GM19240 (cell line): ENCODE measurements around the gene KLK11.

Source experiments
- DNase-seq: peaks from one replicate; pipeline ENCODE4 v3.0.0; 2011; ENCODE audit warnings: low spot score; ENCODE audit not compliant: insufficient read length

Gene KLK11

DNA sequence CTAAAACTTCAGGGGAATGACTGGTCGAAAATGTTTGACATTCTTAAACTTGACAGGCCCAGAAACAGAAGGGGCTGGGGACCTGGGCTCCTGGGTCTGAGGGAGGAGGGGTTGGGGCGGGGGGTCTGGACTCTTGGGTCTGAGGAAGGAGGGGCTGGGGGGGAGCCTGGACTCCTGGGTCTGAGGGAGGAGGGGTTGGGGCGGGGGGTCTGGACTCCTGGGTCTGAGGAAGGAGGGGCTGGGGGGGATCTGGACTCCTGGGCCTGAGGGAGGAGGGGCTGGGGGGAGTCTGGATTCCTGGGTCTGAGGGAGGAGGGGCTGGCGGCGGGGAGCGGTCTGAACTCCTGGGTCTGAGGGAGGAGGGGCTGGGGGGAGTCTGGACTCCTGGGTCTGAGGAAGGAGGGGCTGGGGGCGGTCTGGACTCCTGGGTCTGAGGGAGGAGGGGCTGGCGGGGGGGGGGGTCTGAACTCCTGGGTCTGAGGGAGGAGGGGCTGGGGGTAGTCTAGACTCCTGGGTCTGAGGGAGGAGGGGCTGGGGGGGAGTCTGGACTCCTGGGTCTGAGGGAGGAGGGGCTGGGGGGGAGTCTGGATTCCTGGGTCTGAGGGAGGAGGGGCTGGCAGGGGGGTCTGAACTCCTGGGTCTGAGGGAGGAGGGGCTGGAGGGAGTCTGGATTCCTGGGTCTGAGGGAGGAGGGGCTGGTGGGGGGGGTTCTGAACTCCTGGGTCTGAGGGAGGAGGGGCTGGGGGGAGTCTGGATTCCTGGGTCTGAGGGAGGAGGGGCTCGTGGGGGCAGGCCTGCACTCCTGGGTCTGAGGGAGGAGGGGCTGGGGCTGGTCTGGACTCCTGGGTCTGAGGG lies 51.5 kb downstream of the KLK11 start:
- DNase-seq, result no peak

DNA sequence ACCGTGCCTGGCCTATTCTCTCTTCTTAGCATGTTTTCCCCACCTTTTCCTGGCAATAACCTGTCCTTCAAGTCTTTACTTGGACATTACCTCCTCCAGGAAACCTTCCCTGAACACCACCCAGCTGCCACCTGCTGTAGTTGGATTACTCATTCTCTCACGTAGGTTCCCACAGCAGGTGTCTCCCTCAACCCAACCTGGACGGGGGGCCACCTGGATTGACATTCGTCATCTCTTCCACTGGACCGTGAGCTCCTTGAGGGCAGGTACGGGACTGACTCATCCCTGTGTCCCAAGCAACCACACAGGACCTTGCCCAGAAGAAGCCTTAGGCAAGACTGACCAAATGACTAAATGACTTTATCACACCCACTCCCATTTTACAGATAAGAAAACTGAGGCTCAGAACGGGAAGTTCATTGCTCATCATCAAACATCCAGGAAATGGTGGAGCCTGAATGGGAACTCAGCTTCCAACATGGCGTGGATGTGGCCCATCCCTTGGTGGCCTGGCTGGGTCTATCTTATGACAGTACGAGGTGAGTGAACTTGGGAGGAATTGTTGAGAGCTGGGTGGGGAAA lies 53.5 kb downstream of the KLK11 start:
- DNase-seq, result no peak
